NCI-H510A treated with DMSO at 0.1 percent for 48 hours (cell line): ENCODE measurements around the gene PKN2.
"Not testable (repeated sequence)": the region's sequence is repeated elsewhere in the genome, so short reads cannot be mapped to it uniquely, and the experiment has no call there.

Experiments used
- DNase-seq: peaks from one replicate; lab custom pipeline; 2025; lab: John Stamatoyannopoulos, UW

The PKN2 gene

DNA sequence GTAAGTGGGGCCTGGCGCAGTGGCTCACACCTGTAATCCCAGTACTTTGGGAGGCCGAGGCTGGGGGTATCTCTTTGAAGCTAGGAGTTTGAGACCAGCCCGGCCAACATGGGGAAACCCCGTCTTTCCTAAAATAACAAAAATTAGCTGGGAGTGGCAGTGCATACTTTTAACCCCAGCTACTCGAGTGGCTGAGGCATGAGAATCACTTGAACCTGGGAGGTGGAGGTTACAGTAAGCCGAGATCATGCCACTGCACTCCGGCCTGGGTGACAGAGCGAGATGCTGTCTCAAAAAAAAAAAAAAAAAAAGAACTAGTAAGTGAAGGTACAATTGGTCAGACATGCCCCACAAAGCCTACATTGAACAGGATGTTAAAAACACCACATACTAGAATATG is 196.6 kb downstream of the PKN2 start:
- DNase-seq, result not testable (repeated sequence)

DNA sequence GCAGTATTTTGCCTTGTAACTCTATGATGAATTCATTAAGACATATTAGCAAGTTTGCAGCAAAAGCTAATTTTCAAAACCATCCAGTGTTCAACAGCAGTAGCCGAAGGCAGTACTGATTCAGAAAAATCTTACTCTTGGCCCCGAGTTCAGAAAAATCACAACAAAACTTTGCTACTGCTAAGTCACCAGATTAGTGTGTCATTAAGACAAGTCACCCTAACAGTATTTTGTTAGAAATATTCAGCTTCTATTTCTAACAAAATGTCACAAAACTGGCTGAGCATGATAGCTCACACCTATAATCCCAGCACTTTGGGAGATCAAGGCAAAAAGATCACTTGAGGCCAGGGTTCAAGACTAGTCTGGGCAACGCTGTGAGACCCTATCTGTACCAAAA is 199.1 kb downstream of the PKN2 start:
- DNase-seq, result no peak
